Endothelial cell of umbilical vein (primary cell): Measurements from ENCODE around the gene ATAD5. TPM values are rescaled to one million over a fixed set of nuclear protein-coding genes. Genes with fewer than 3 reads are reported as not detected.

Experiments
- BruUV-seq: library from RNA; stranded (reverse); fragments of 400-500 nt; replicated peaks from 2 replicates; lab custom pipeline; 2021; lab: Mats Ljungman, UMichigan
- CTCF ChIA-PET: fragments of 300-600, 350-600 bp; sonication (Branson Sonifier 250); formaldehyde crosslinking; loops from one replicate; lab custom pipeline; 2021; ENCODE audit warnings: antibody characterized with exemption, inconsistent platforms; lab: Charles Lee
- POLR2A ChIA-PET: fragments of 300-600, 350-600 bp; sonication (Branson Sonifier 250); formaldehyde crosslinking; loops from one replicate; lab custom pipeline; 2021; ENCODE audit warnings: antibody characterized with exemption, inconsistent platforms; lab: Charles Lee
- DNase-seq: peaks from one replicate; pipeline ENCODE4 v3.0.0-alpha.2; 2011; ENCODE audit warnings: low read depth, low spot score
- FAIRE-seq: peaks from 2 replicates; lab custom pipeline; 2011; peaks lifted over from hg19 to GRCh38; lab: Jason Lieb, UNC
- H2AFZ ChIP-seq: 2 replicates; pipeline ENCODE4 v1.6.0; 2012; ENCODE audit warnings: low read depth, low read length, control low read depth, inconsistent platforms
- H3K27ac ChIP-seq: 2 replicates; pipeline ENCODE4 v1.5.1; 2011; ENCODE audit warnings: low read depth, mild to moderate bottlenecking, control low read depth, low read length, moderate library complexity; ENCODE audit not compliant: insufficient read depth
- H3K27me3 ChIP-seq, 2 experiments: 2 replicates each; pipeline versions ENCODE4 v1.6.0 to v1.6.1; 2011; ENCODE audit warnings: low read length in 2 of 2, mixed read lengths in 1 of 2; ENCODE audit not compliant: control insufficient read depth in 2 of 2, insufficient read depth in 2 of 2
- H3K36me3 ChIP-seq, 2 experiments: 2 replicates in 1 of 2; 3 replicates in 1 of 2; pipeline ENCODE4 v1.5.1; 2011; ENCODE audit warnings: low read length in 2 of 2, mild to moderate bottlenecking in 1 of 2, moderate library complexity in 1 of 2; ENCODE audit not compliant: control insufficient read depth in 2 of 2, insufficient read depth in 2 of 2; ENCODE audit errors: extremely low read depth in 1 of 2
- H3K4me1 ChIP-seq: 3 replicates; pipeline ENCODE4 v1.5.1; 2011; ENCODE audit warnings: mild to moderate bottlenecking, low read length; ENCODE audit not compliant: control insufficient read depth, insufficient read depth; ENCODE audit errors: extremely low read depth
- H3K4me2 ChIP-seq: 2 replicates; pipeline ENCODE4 v1.6.1; 2011; ENCODE audit warnings: low read length, control low read depth, mixed read lengths; ENCODE audit not compliant: insufficient read depth
- H3K4me3 ChIP-seq, 3 experiments: fragments of 200-600 bp in 1 of 3; sonication (generic), shearing (Covaris generic) in 1 of 3; replicated peaks in 1 of 3; 2 replicates each; pipeline ENCODE4 v1.5.1; 2011 to 2016; ENCODE audit warnings: control low read depth in 3 of 3, low read length in 3 of 3, mild to moderate bottlenecking in 2 of 3, inconsistent platforms in 1 of 3, low read depth in 1 of 3, moderate library complexity in 1 of 3; ENCODE audit not compliant: insufficient read depth in 1 of 3
- H3K79me2 ChIP-seq: 2 replicates; pipeline ENCODE4 v1.6.0; 2012; ENCODE audit warnings: low read length, inconsistent platforms; ENCODE audit not compliant: control insufficient read depth, insufficient read depth
- H3K9ac ChIP-seq: replicated peaks from 2 replicates; pipeline ENCODE3; 2011; ENCODE audit warnings: low read length, control low read depth; ENCODE audit not compliant: insufficient read depth; ENCODE audit errors: extremely low read depth
- H3K9me1 ChIP-seq: replicated peaks from 3 replicates; pipeline ENCODE4 v1.6.0; 2011; ENCODE audit warnings: mild to moderate bottlenecking, low read length; ENCODE audit not compliant: control insufficient read depth, insufficient read depth; ENCODE audit errors: extremely low read depth
- H3K9me3 ChIP-seq: replicated peaks from 2 replicates; pipeline ENCODE4 v1.5.1; 2012; ENCODE audit warnings: low read length, inconsistent platforms; ENCODE audit not compliant: control insufficient read depth, insufficient read depth
- H4K20me1 ChIP-seq: replicated peaks from 2 replicates; pipeline ENCODE3; 2011; ENCODE audit warnings: mild to moderate bottlenecking, low read length; ENCODE audit not compliant: control insufficient read depth, insufficient read depth; ENCODE audit errors: extremely low read depth
- EZH2 ChIP-seq: IDR thresholded peaks from 2 replicates; pipeline ENCODE4 v1.6.1; 2012; ENCODE audit warnings: borderline replicate concordance, low read depth, mild to moderate bottlenecking, moderate library complexity, low read length, inconsistent platforms; ENCODE audit not compliant: severe bottlenecking
- POLR2AphosphoS5 ChIP-seq: IDR thresholded peaks from 2 replicates; pipeline ENCODE4 v1.6.1; 2012; ENCODE audit warnings: low read depth, mild to moderate bottlenecking, control low read depth, low read length, moderate library complexity; ENCODE audit not compliant: insufficient read depth
- dilution Hi-C: fragments of 300-500 bp; cut with MboI; formaldehyde crosslinking; loops from one replicate; pipeline ENCODE4 v1.15.0; 2019; ENCODE audit warnings: low sequenced_read_pairs; ENCODE audit not compliant: extremely low pct_ligation_motif_present
- intact Hi-C: fragments of 100-400 bp; cut with micrococcal nuclease; formaldehyde crosslinking; loops from one replicate; pipeline ENCODE4 v1.10.0; 2022
- polyA plus RNA-seq, 4 experiments: library from polyadenylated mRNA; depleted of rRNA in 3 of 4; stranded (reverse) in 3 of 4; unstranded in 1 of 4; fragments of >200 nt; gene quantifications; 2 replicates each; pipeline versions ENCODE4 v1.2.1 to v1.2.3, GENCODE V29; 2011 to 2012; ENCODE audit warnings: missing spikeins in 1 of 4
- total RNA-seq: library from RNA; stranded (reverse); gene quantifications from 2 replicates; pipeline ENCODE4 v1.2.3, GENCODE V29; 2021
- TF ChIP-seq, protein P1 (sequence below), 2 donors: IDR thresholded peaks; 1 replicate in 1 of 2; 2 replicates in 1 of 2; pipeline ENCODE4 v1.5.1; 2011; ENCODE audit warnings: low read length in 2 of 2, mild to moderate bottlenecking in 2 of 2, moderate library complexity in 2 of 2, control low read depth in 1 of 2, inconsistent platforms in 1 of 2, low read depth in 1 of 2; ENCODE audit not compliant: insufficient read depth in 1 of 2; ENCODE audit errors: extremely low read depth in 1 of 2

The ATAD5 gene
- total and polyA plus RNA-seq, 2 donors (not counting 3 experiments of a cell fraction or from before 2014, with no cell fraction given), result 0.80 to 9.4 TPM

DNA sequence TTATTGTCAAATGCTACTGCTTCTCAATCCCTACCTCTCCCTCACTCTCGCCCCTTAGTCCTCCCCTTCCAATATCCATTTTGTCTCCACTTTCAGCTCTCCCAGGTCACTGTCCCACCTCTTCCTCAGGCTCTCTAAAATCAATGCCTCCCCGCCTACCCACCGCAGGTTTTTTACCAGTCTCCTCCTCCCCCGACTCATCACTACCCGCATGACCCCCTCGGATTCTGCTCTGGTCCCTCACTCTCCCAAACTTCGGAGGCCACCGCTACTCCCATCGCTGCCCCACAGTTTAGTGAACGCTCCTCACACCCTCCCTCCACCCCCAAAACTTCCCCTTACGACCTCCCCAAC lies 7.8 kb upstream of the ATAD5 start:
- peak overlapping the region; percentile 74 to 95 (median 77) for H3K4me3 ChIP-seq
- H4K20me1 ChIP-seq, result no peaks in the 10 kb centered on the region
- CTCF ChIA-PET, result interaction anchor here (0.6 to 1.7 kb wide), 11 partner anchors 10 to 719 kb away, joined by 3 to 9 read pairs (median 3); no protein-coding TSS in a partner anchor
- intact Hi-C loops (no loop called here), dilution Hi-C loops (no loop called here)
- H3K9me3 ChIP-seq, result no peaks in the 10 kb centered on the region
- TF ChIP-seq, protein P1, sequence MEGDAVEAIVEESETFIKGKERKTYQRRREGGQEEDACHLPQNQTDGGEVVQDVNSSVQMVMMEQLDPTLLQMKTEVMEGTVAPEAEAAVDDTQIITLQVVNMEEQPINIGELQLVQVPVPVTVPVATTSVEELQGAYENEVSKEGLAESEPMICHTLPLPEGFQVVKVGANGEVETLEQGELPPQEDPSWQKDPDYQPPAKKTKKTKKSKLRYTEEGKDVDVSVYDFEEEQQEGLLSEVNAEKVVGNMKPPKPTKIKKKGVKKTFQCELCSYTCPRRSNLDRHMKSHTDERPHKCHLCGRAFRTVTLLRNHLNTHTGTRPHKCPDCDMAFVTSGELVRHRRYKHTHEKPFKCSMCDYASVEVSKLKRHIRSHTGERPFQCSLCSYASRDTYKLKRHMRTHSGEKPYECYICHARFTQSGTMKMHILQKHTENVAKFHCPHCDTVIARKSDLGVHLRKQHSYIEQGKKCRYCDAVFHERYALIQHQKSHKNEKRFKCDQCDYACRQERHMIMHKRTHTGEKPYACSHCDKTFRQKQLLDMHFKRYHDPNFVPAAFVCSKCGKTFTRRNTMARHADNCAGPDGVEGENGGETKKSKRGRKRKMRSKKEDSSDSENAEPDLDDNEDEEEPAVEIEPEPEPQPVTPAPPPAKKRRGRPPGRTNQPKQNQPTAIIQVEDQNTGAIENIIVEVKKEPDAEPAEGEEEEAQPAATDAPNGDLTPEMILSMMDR (IDR thresholded peaks at IDR 0.05; ENCODE audit: extremely low read depth in 1 of 2, insufficient read depth in 1 of 2, low read depth in 1 of 2, low read length in 2 of 2), result no peak
- TF ChIP-seq EZH2 (no peak), POLR2AphosphoS5 (no peak)
- DNase-seq (no peak), FAIRE-seq (no peak)
- peak overlapping the region; percentile 83 for H3K9ac ChIP-seq
- H3K27me3 ChIP-seq, result no peaks in the 10 kb centered on the region
- POLR2A ChIA-PET, result no interaction called here
- no peaks in the 10 kb centered on the region for H3K9me1 ChIP-seq
- H3K4me1 ChIP-seq, result peaks cover 7% of the 10 kb centered on the region
- peak overlapping the region; percentile 81 for H3K4me2 ChIP-seq
- no TSS peak for BruUV-seq
- peak overlapping the region; percentile 84 for H2AFZ ChIP-seq
- H3K36me3 ChIP-seq, result no peaks in the 10 kb centered on the region
- peak overlapping the region; percentile 40 for H3K27ac ChIP-seq
- peaks cover 51% of the 10 kb centered on the region for H3K79me2 ChIP-seq
